Activated effector memory CD4-positive, alpha-beta T cell treated with Interleukin-2 at 50 U/mL for 16 hours (primary cell): ENCODE results near the gene UBXN11.

Experiments used
- DNase-seq: peaks from one replicate; pipeline ENCODE4 v3.0.0-alpha.2; 2020

UBXN11 gene

GRCh38 chr1:26259005-26259404, 47.4 kb downstream of the UBXN11 start:
- DNase-seq: no peak

- no peak for DNase-seq
Observed at GRCh38 chr1:26257222-26257621, 49.2 kb downstream of the UBXN11 start.

DNA sequence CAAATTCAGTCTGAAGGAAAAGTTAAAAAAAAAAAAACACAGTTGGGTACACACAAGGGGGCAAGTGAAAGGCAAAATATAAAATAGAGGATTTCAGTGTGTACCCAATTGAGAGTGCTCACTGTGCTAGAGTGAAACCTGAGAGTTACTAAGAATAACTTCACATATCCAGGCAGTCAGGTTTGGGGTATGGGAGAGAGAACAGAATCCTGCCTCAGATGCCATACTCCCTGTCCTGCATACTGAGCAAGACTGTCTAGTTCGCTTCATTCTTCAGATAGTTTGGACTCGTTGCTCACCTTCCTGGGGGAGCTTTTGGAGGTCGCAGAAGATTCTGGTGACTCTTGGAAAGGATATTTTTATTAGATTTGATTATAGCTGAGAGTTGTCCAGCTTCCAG, 52.0 kb downstream of the UBXN11 start:
- no peak for DNase-seq

DNA sequence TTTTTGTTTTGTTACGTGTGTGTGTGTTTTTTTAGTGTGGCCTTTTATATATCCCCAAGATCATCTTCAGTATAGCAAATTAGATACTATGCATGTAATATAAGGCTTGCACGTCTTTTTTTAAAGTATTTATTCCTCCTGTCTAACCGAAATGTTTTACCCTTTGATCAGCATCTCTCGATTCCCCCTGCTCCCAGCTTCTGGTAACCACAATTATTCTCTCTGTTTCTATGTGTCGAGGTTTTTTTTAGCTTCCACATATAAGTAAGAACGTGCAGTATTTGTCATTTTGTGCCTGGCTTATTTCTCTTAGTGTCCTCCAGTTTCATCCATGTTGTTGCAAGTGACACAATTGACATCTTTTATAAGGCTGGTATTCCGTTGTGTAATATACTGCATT, 53.7 kb downstream of the UBXN11 start:
- no peak for DNase-seq

DNA sequence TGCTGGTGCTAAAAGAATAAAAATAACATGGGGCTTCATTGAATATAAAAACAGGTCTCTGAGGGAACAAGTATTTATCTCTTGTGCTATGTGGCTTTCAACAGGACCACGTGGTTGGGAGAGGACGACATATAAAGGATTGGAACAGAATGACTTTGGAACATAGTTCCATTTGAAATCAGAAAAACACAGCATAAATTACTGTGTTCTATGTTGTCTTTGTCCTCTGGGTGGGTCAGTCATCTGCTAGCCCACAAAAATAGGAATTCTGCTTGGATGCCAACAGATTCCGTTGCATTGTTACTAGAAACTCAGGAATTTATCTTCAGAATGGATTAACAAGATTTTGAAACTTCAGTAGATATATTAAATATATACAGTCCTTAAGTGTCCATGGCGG, 66.5 kb downstream of the UBXN11 start:
- DNase-seq: no peak

GRCh38 chr1:26237230-26237966, 69.0 kb downstream of the UBXN11 start:
- DNase-seq: no peak

DNA sequence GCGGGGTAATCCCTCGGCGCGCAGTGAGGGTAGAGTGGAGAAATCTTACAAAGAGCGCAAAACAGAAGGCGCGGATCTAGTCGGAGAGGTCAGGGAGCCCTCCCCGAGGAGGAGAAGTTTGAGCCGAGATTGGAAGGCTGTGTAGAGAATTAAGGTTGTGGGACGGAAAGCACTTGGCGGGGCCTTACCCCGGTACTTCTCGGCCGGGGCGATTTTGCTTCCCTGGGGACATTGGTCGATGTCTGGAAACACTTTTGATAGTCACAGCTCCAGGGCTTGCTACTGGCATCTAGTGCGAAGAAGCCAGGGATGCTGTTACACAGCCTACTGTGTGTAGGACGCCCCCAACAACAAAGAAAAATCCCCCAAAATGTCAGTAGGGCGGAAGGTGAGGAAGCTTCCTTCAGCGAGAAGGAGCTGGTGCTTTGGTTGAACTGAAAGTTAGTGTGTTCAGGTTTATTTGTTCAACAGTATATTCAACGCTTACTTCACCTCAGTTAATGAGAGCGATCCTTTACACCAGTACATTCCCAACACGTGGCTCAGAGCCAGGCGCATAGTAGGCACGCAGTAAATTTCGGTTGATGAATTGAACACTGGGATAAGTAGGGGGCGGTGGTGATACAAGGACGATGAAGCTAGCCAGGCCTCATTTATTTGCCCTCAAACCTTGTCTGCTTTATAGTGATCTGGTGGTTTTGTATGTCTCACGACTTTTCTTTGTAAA, 71.6 kb downstream of the UBXN11 start:
- no peak for DNase-seq

DNA sequence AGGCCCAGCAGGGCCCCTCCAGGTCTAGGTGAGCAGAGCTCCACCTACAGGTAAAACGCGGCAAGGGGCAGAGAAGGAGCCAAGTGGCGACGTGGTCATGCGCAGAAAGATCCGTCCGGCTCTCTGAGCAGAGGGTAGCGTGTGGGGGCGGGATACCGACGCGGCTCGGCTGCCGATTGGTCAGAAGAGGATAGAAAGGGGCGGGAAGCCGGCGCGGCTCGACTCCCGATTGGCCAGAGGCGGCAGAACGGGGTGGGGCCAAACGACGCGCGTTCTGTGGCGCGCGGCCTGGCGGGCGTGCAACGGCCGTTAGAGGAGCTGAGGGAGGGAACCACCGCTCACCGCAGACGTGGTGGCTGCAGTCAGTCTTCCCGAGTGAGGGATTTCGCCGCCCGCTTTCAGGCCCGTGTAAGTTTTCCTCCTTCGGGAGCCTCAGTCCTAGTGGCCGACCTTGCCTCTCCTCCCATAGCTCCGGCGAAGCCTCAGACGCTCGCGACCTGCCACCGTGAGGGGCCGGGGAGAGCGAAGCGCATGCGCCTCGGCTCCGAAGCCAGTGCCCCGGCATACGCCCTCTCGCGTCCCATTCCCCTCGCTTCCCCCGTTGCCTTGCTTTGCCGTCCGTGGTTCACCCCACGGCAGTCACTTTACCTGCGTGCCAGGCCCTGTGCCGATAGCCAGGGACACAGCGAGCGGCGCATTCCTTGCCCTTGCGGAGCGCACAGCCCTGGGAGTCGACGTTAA, 72.4 kb downstream of the UBXN11 start, which contains the start of gene CEP85:
Gene CEP85, plus strand, starts transcription at position 298 of the 741 bp plus-strand sequence. CDS start 5,584 bp downstream, outside the sequence.
- DNase-seq: peak; percentile 97
